K562 (cell line): ENCODE results near the gene SYVN1. TPM values are rescaled to one million over a fixed set of nuclear protein-coding genes. Genes with fewer than 3 reads are reported as not detected.

Experiments
- CCAR2 ChIP-seq: fragments of 200-400 bp; formaldehyde crosslinking; IDR thresholded peaks from 2 replicates; pipeline ENCODE4 v1.6.1; 2017; ENCODE audit warnings: mild to moderate bottlenecking, low read depth, low read length
- CREBBP ChIP-seq: IDR thresholded peaks from one replicate; pipeline ENCODE4 v1.6.1; 2012; ENCODE audit warnings: low read depth, mild to moderate bottlenecking, control low read depth, inconsistent platforms, low read length
- GABPA ChIP-seq: fragments of 200-800 bp; sonication (Bioruptor generic); conservative IDR thresholded peaks from 2 replicates; pipeline ENCODE4 v1.6.1; 2016; ENCODE audit warnings: low read depth, missing genetic modification characterization, missing compliant biosample characterization
- MYNN ChIP-seq, 2 experiments: sonication (generic); formaldehyde crosslinking in 1 of 2; IDR thresholded peaks; 2 replicates each; pipeline versions ENCODE4 v1.5.0 to v1.6.1; 2016 to 2020; ENCODE audit warnings: antibody characterized with exemption in 1 of 2, missing genetic modification reagents in 1 of 2
- ZC3H11A ChIP-seq: IDR thresholded peaks from 2 replicates; pipeline ENCODE4 v1.6.1; 2012; ENCODE audit warnings: low read depth, low read length, improper control_type of control experiment
- ZNF408 ChIP-seq: fragments of 250-450 bp; sonication (Bioruptor Pico); IDR thresholded peaks from 2 replicates; pipeline ENCODE4 v1.4.0; 2020; ENCODE audit warnings: low read depth, mild to moderate bottlenecking, moderate library complexity
- polyA plus RNA-seq, 8 experiments: library from polyadenylated mRNA; depleted of rRNA in 4 of 8; stranded (reverse) in 5 of 8; unstranded in 3 of 8; fragments of >200 nt; fragmentation: Nextera tagmentation in 2 of 8; fragmentation: Illumina TruSeq in 1 of 8; extraction: Ambion mirVana in 2 of 8; extraction: Trizol in 1 of 8; gene quantifications; 2 replicates each; pipeline versions ENCODE4 v1.2.1 to v1.2.3, GENCODE V29; 2011 to 2014; ENCODE audit warnings: inconsistent platforms in 1 of 8, missing spikeins in 1 of 8
- total RNA-seq, 7 experiments: library from RNA; depleted of rRNA in 6 of 7; stranded (reverse); fragments of >200 nt in 6 of 7; fragmentation: Illumina TruSeq in 2 of 7; extraction: Trizol in 2 of 7; gene quantifications; 2 replicates each; pipeline versions ENCODE4 v1.2.1 to v1.2.3, GENCODE V29; 2011 to 2021; ENCODE audit warnings: low replicate concordance in 1 of 7
- TF ChIP-seq, protein P1 (sequence below): sonication (generic); formaldehyde crosslinking; IDR thresholded peaks from 2 replicates; pipeline ENCODE4 v1.8.0; 2022; ENCODE audit warnings: mild to moderate bottlenecking, missing genetic modification reagents
- TF ChIP-seq, protein P2 (sequence below): fragments of 450-650 bp; formaldehyde crosslinking; IDR thresholded peaks from 2 replicates; pipeline ENCODE4 v1.4.0; 2022; ENCODE audit warnings: missing genetic modification characterization
- TF ChIP-seq, protein P3 (sequence below): sonication (generic); formaldehyde crosslinking; IDR thresholded peaks from 2 replicates; pipeline ENCODE4 v1.8.0; 2022; ENCODE audit warnings: missing genetic modification reagents, mild to moderate bottlenecking, borderline replicate concordance
- TF ChIP-seq, protein P4 (sequence below), 2 experiments: fragments of 450-650 bp; IDR thresholded peaks; 2 replicates each; pipeline ENCODE4 v1.6.1; 2018; ENCODE audit warnings: mild to moderate bottlenecking in 2 of 2, low read depth in 1 of 2; ENCODE audit not compliant: partially characterized antibody in 2 of 2

Gene SYVN1
- total and polyA plus RNA-seq, 9 of the 15 experiments (the other 6 are each of a cell fraction or from before 2014, with no cell fraction given): 0.41 to 47.4 (median 9.9) TPM

DNA sequence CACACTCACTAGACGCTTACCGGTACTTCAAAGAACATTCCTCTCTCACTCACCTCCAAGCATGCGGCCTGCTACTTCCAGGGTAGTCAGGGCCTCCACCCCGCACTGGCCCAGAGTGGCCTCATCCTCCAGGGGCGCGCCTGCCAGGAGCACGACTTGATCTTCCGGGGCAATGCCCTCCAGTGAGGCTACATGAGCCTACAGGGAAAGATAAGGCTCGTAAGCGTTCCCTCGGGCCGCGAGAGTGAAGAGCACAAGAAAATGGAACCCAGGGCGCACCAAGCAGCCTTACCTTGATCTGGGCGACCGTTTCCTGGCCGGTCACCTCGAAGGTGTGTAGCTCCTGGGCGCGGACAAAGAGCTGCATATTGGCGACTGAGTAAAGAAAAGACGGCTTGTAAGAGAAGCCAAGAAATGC, 12.9 kb downstream of the SYVN1 start (continued):
- TF ChIP-seq, protein P1, sequence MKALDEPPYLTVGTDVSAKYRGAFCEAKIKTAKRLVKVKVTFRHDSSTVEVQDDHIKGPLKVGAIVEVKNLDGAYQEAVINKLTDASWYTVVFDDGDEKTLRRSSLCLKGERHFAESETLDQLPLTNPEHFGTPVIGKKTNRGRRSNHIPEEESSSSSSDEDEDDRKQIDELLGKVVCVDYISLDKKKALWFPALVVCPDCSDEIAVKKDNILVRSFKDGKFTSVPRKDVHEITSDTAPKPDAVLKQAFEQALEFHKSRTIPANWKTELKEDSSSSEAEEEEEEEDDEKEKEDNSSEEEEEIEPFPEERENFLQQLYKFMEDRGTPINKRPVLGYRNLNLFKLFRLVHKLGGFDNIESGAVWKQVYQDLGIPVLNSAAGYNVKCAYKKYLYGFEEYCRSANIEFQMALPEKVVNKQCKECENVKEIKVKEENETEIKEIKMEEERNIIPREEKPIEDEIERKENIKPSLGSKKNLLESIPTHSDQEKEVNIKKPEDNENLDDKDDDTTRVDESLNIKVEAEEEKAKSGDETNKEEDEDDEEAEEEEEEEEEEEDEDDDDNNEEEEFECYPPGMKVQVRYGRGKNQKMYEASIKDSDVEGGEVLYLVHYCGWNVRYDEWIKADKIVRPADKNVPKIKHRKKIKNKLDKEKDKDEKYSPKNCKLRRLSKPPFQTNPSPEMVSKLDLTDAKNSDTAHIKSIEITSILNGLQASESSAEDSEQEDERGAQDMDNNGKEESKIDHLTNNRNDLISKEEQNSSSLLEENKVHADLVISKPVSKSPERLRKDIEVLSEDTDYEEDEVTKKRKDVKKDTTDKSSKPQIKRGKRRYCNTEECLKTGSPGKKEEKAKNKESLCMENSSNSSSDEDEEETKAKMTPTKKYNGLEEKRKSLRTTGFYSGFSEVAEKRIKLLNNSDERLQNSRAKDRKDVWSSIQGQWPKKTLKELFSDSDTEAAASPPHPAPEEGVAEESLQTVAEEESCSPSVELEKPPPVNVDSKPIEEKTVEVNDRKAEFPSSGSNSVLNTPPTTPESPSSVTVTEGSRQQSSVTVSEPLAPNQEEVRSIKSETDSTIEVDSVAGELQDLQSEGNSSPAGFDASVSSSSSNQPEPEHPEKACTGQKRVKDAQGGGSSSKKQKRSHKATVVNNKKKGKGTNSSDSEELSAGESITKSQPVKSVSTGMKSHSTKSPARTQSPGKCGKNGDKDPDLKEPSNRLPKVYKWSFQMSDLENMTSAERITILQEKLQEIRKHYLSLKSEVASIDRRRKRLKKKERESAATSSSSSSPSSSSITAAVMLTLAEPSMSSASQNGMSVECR: peak; percentile 50; the same call in 1 of the 2 replicates
- TF ChIP-seq ZNF408 (CRISPR knock-in tag) (no peak), ZC3H11A (no peak), CREBBP (no peak), GABPA (peak; percentile 49), CCAR2 (no peak), MYNN (IDR thresholded peaks at IDR 0.05) (no peak), MYNN (CRISPR knock-in tag; IDR thresholded peaks at IDR 0.05) (no peak)
- TF ChIP-seq, protein P2, sequence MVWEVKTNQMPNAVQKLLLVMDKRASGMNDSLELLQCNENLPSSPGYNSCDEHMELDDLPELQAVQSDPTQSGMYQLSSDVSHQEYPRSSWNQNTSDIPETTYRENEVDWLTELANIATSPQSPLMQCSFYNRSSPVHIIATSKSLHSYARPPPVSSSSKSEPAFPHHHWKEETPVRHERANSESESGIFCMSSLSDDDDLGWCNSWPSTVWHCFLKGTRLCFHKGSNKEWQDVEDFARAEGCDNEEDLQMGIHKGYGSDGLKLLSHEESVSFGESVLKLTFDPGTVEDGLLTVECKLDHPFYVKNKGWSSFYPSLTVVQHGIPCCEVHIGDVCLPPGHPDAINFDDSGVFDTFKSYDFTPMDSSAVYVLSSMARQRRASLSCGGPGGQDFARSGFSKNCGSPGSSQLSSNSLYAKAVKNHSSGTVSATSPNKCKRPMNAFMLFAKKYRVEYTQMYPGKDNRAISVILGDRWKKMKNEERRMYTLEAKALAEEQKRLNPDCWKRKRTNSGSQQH: no peak
- TF ChIP-seq, protein P3, sequence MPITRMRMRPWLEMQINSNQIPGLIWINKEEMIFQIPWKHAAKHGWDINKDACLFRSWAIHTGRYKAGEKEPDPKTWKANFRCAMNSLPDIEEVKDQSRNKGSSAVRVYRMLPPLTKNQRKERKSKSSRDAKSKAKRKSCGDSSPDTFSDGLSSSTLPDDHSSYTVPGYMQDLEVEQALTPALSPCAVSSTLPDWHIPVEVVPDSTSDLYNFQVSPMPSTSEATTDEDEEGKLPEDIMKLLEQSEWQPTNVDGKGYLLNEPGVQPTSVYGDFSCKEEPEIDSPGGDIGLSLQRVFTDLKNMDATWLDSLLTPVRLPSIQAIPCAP (CRISPR knock-in tag): no peak
- TF ChIP-seq, protein P4, sequence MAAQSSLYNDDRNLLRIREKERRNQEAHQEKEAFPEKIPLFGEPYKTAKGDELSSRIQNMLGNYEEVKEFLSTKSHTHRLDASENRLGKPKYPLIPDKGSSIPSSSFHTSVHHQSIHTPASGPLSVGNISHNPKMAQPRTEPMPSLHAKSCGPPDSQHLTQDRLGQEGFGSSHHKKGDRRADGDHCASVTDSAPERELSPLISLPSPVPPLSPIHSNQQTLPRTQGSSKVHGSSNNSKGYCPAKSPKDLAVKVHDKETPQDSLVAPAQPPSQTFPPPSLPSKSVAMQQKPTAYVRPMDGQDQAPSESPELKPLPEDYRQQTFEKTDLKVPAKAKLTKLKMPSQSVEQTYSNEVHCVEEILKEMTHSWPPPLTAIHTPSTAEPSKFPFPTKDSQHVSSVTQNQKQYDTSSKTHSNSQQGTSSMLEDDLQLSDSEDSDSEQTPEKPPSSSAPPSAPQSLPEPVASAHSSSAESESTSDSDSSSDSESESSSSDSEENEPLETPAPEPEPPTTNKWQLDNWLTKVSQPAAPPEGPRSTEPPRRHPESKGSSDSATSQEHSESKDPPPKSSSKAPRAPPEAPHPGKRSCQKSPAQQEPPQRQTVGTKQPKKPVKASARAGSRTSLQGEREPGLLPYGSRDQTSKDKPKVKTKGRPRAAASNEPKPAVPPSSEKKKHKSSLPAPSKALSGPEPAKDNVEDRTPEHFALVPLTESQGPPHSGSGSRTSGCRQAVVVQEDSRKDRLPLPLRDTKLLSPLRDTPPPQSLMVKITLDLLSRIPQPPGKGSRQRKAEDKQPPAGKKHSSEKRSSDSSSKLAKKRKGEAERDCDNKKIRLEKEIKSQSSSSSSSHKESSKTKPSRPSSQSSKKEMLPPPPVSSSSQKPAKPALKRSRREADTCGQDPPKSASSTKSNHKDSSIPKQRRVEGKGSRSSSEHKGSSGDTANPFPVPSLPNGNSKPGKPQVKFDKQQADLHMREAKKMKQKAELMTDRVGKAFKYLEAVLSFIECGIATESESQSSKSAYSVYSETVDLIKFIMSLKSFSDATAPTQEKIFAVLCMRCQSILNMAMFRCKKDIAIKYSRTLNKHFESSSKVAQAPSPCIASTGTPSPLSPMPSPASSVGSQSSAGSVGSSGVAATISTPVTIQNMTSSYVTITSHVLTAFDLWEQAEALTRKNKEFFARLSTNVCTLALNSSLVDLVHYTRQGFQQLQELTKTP (IDR thresholded peaks at IDR 0.05; ENCODE audit: low read depth in 1 of 2, partially characterized antibody in 2 of 2): peak in 1 of 2 experiments; percentile 33
